ENCODE results near the gene HELZ2. TPM values are rescaled to one million over a fixed set of nuclear protein-coding genes. Genes with fewer than 3 reads are reported as not detected.

Gene HELZ2
- polyA plus RNA-seq, 3 donors: 3.0 to 15.5 (median 3.3) TPM

DNA sequence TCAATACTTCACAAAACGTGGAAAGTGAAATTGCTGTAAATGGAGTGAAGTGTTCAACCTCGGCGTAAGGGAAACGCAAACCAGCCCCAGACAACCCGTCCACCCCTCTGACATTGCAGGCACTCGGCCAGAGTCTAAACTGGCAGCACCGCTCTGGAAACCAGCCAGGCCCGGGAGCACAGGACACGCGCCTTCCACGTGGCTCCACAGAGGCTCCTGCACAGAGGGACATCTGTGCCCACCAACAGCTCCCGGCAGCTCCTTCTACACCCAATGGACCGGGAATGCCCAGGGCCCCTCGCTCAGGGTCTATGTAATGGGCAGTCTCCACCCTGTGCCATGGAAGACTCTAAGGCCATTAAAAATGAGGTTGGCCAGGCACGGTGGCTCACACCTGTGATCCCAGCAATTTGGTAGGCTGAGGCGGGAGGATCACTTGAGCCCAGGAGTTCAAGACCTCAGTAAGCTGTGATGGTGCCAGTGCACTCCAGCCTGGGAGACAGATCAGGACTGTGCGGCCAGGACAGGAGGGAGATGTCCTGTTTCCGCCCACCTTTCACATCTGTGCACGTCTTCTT lies 3.4 kb upstream of the HELZ2 start:
- Mint-ChIP-seq H3K4me1 (peaks cover 14% of the 10 kb centered on the region), H3K27me3 (ENCODE audit: low read depth in 3 of 3) (peaks cover 44 to 82% (median 45%) of the 10 kb centered on the region in 3 donors), H3K36me3 (peaks cover 0 to 4% of the 10 kb centered on the region in 2 donors), H3K27ac (no peak overlapping the region), H3K9me3 (peaks cover 0 to 7% (median 0%) of the 10 kb centered on the region in 7 donors), H3K4me3 (peak overlapping the region in 1 of 2 donors; percentile 63)
- Histone ChIP-seq H3K36me3 (replicated peaks in 1 of 2; ENCODE audit: control insufficient read depth in 1 of 2, insufficient read depth in 2 of 2, low read length in 2 of 2) (peaks cover 3 to 5% of the 10 kb centered on the region in 2 donors), H3K9me3 (replicated peaks in 1 of 2; ENCODE audit: control insufficient read depth in 1 of 2, insufficient read depth in 1 of 2, low read length in 2 of 2) (no peaks in the 10 kb centered on the region), H3K27me3 (ENCODE audit: control insufficient read depth in 2 of 2, insufficient read depth in 2 of 2, low read length in 2 of 2) (peaks cover 0 to 47% of the 10 kb centered on the region in 2 donors), H3K79me2 (ENCODE audit: insufficient read depth, low read length) (peaks cover 7% of the 10 kb centered on the region), H3K9ac (ENCODE audit: insufficient read depth, low read length, poor library complexity, severe bottlenecking) (no peak overlapping the region), H3K27ac (ENCODE audit: low read depth in 1 of 2, low read length in 2 of 2) (no peak overlapping the region), H3K4me2 (replicated peaks; ENCODE audit: extremely low read depth, low read length, poor library complexity, severe bottlenecking) (no peak overlapping the region), H3K4me3 (replicated peaks in 1 of 3; ENCODE audit: low read depth in 2 of 3, low read length in 3 of 3) (no peak overlapping the region), H2AFZ (ENCODE audit: insufficient read depth, low read depth, low read length, poor library complexity, severe bottlenecking) (no peak overlapping the region), H3K4me1 (ENCODE audit: control insufficient read depth in 1 of 2, insufficient read depth in 2 of 2, low read length in 2 of 2) (peaks cover 22 to 31% of the 10 kb centered on the region in 2 donors), H4K20me1 (ENCODE audit: insufficient read depth, low read length) (peaks cover 10% of the 10 kb centered on the region)
- DNase-seq: no peak
- WGBS (ENCODE audit: insufficient coverage): 93% methylated on average over 16 of the region's 19 CpGs
- intact Hi-C loops (cut with micrococcal nuclease): loop anchor here in 1 of 2 donors (5.0 kb wide), 2 partner anchors 35 to 40 kb away; partner anchors contain the start of gene PTK6
- no peak for TF ChIP-seq CTCF (IDR thresholded peaks at IDR 0.05)

GRCh38 chr20:63576311-63576710 lies 2.3 kb upstream of the HELZ2 start:
- Histone ChIP-seq H3K27me3 (ENCODE audit: control insufficient read depth in 2 of 2, insufficient read depth in 2 of 2, low read length in 2 of 2) (peaks cover 0 to 56% of the 10 kb centered on the region in 2 donors), H3K4me3 (replicated peaks in 1 of 3; ENCODE audit: low read depth in 2 of 3, low read length in 3 of 3) (no peak overlapping the region), H4K20me1 (ENCODE audit: insufficient read depth, low read length) (peaks cover 19% of the 10 kb centered on the region), H3K4me2 (replicated peaks; ENCODE audit: extremely low read depth, low read length, poor library complexity, severe bottlenecking) (no peak overlapping the region), H2AFZ (ENCODE audit: insufficient read depth, low read depth, low read length, poor library complexity, severe bottlenecking) (no peak overlapping the region), H3K79me2 (ENCODE audit: insufficient read depth, low read length) (peaks cover 7% of the 10 kb centered on the region), H3K4me1 (ENCODE audit: control insufficient read depth in 1 of 2, insufficient read depth in 2 of 2, low read length in 2 of 2) (peaks cover 22 to 31% of the 10 kb centered on the region in 2 donors), H3K36me3 (replicated peaks in 1 of 2; ENCODE audit: control insufficient read depth in 1 of 2, insufficient read depth in 2 of 2, low read length in 2 of 2) (peaks cover 7 to 13% of the 10 kb centered on the region in 2 donors), H3K27ac (ENCODE audit: low read depth in 1 of 2, low read length in 2 of 2) (no peak overlapping the region), H3K9me3 (replicated peaks in 1 of 2; ENCODE audit: control insufficient read depth in 1 of 2, insufficient read depth in 1 of 2, low read length in 2 of 2) (no peaks in the 10 kb centered on the region), H3K9ac (ENCODE audit: insufficient read depth, low read length, poor library complexity, severe bottlenecking) (no peak overlapping the region)
- no peak for DNase-seq
- Mint-ChIP-seq H3K27ac (no peak overlapping the region), H3K4me1 (peaks cover 14% of the 10 kb centered on the region), H3K27me3 (ENCODE audit: low read depth in 3 of 3) (peaks cover 43 to 81% (median 45%) of the 10 kb centered on the region in 3 donors), H3K36me3 (peaks cover 3 to 6% of the 10 kb centered on the region in 2 donors), H3K4me3 (peak overlapping the region in 1 of 2 donors; percentile 76), H3K9me3 (peaks cover 0 to 7% (median 0%) of the 10 kb centered on the region in 7 donors)
- no peak for TF ChIP-seq CTCF (IDR thresholded peaks at IDR 0.05)
- intact Hi-C loops (cut with micrococcal nuclease): loop anchor here in 1 of 2 donors (5.0 kb wide), 2 partner anchors 36 to 39 kb away; partner anchors contain the start of gene PTK6
- WGBS (ENCODE audit: insufficient coverage): 100% methylated on average over 2 of the region's 7 CpGs

Data from CD14-positive monocyte (primary cell).